Amygdala (tissue), 56 donors: ENCODE measurements around the gene RAB4B.
"Not testable (repeated sequence)": the region's sequence is repeated elsewhere in the genome, so short reads cannot be mapped to it uniquely, and the experiment has no call there.

Source experiments
- DNase-seq, 56 donors: peaks; one replicate each; lab custom pipeline; 2025; lab: John Stamatoyannopoulos, UW

RAB4B gene

GRCh38 chr19:40776932-40777644 is 959 bp upstream of the RAB4B start:
- peak in 53 of 56 donors; percentile 28 to 96 (median 80) for DNase-seq

- DNase-seq: peak in 1 of 56 donors; percentile 73
Observed at GRCh38 chr19:40777645-40777936, 456 bp upstream of the RAB4B start.

- DNase-seq: no peak
Observed at GRCh38 chr19:40778706-40779284, 748 bp downstream of the RAB4B start.

GRCh38 chr19:40780582-40780981 is 2.5 kb downstream of the RAB4B start:
- no peak for DNase-seq

- DNase-seq: no peak
Observed at GRCh38 chr19:40781140-40781539, 3.1 kb downstream of the RAB4B start.

GRCh38 chr19:40783711-40784110 is 5.7 kb downstream of the RAB4B start:
- no peak for DNase-seq

GRCh38 chr19:40784146-40784545 is 6.1 kb downstream of the RAB4B start:
- not testable (repeated sequence) for DNase-seq

- DNase-seq: no peak
Observed at GRCh38 chr19:40785526-40785925, 7.5 kb downstream of the RAB4B start.

- DNase-seq: no peak
Observed at GRCh38 chr19:40786060-40787037, 8.3 kb downstream of the RAB4B start.

GRCh38 chr19:40791349-40791748 is 13.3 kb downstream of the RAB4B start:
- no peak for DNase-seq

GRCh38 chr19:40791996-40792395 is 13.9 kb downstream of the RAB4B start:
- DNase-seq: no peak

- DNase-seq: no peak
Observed at GRCh38 chr19:40797166-40797962, 19.3 kb downstream of the RAB4B start.

GRCh38 chr19:40797963-40798682 is 20.1 kb downstream of the RAB4B start:
- DNase-seq: peak in 8 of 56 donors; percentile 26 to 66 (median 50)

GRCh38 chr19:40798683-40799557 is 20.9 kb downstream of the RAB4B start, which contains the start of gene EGLN2:
EGLN2 (plus strand) TSS chr19:40799191; CDS start chr19:40800573, 1,382 bp downstream.
- DNase-seq: peak; percentile 60 to 100 (median 100)

GRCh38 chr19:40799558-40800338 is 21.7 kb downstream of the RAB4B start:
- peak in 6 of 56 donors; percentile 13 to 67 (median 39) for DNase-seq

GRCh38 chr19:40800339-40800996 is 22.4 kb downstream of the RAB4B start:
- peak in 1 of 56 donors; percentile 31 for DNase-seq

- peak in 2 of 56 donors; percentile 18 to 45 for DNase-seq
Observed at GRCh38 chr19:40800997-40801377, 22.9 kb downstream of the RAB4B start.
